Activated CD4-positive, CD25-positive, alpha-beta regulatory T cell treated with anti-CD3 and anti-CD28 coated beads, Interleukin-2, amount 50 U/mL, for 24 hours (primary cell): ENCODE results near the gene CDC73.
"Not testable (repeated sequence)": the region's sequence is repeated elsewhere in the genome, so short reads cannot be mapped to it uniquely, and the experiment has no call there.

ENCODE experiments used
- ATAC-seq, 2 donors: fragments of 150-1000 bp; cut with Tn5 transposase; one replicate each; pipeline ENCODE4 v1.10.0; 2021; ENCODE audit warnings: mild to moderate bottlenecking in 1 of 2, moderate library complexity in 1 of 2

The CDC73 gene

GRCh38 chr1:193237381-193237978 lies 115.6 kb downstream of the CDC73 start:
- no peak for ATAC-seq

- ATAC-seq: no peak
Observed at GRCh38 chr1:193240609-193241008, 118.8 kb downstream of the CDC73 start.

- peak in 1 of 2 donors; percentile 30 for ATAC-seq
Observed at GRCh38 chr1:193241132-193241827, 119.4 kb downstream of the CDC73 start.

DNA sequence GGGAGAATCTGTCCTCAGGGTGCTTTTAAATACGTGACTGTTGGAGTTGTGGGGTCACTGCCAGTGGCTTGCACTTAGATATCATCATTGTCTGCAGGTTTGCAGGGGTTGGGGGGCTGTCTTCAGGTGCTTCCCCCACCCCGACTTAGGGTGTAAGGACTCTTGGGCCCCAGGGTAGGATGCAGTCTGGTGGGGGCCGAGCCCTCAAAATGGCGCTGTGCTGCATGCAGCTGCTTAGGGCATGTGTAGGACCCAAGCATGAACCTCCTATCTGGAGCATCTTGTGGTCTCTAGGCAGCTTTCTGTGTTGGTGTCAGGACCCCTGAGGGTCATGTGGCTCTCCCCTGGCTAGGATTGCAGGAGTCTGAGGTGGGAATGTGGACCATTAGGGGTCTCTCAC lies 120.2 kb downstream of the CDC73 start:
- no peak for ATAC-seq

- no peak for ATAC-seq
Observed at GRCh38 chr1:193249187-193249586, 127.4 kb downstream of the CDC73 start.

GRCh38 chr1:193251950-193252349 lies 130.1 kb downstream of the CDC73 start:
- no peak for ATAC-seq

DNA sequence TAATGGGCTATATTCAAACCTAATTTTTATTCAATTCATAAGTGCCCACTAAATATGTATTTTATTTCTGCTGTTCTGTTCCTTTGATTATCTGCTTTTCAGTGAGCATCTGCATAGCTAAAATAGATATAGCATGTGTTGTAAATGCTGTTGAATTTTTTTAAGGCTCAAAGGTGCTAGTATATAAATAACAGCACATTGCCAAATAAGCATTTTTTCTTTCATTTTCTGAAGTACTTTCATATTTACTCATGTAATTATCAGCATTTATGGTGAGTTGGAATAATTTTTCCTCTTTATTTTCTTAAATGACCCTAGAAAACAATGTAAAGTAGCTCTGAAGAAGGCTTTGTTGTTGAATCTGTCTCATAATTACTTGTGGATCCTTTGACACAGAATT lies 134.2 kb downstream of the CDC73 start:
- no peak for ATAC-seq

DNA sequence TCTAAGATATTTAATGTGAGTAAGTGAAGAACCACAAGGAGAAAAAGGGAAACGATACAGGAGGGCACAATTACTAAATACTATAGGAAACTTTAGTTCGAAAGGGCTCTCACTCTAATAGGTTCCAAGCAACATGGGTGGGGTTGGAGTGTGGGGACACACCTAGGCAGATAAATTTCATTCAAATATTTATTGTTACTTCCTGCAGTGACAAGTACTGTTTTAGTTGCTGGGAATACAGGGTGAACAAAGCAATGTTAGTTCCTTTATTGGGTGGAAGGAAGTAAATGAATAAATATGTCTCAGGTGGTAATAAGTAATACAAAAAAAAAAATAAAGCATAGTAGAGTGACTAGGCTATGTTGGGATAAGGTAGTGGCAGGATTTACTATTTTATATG lies 137.8 kb downstream of the CDC73 start:
- no peak for ATAC-seq

DNA sequence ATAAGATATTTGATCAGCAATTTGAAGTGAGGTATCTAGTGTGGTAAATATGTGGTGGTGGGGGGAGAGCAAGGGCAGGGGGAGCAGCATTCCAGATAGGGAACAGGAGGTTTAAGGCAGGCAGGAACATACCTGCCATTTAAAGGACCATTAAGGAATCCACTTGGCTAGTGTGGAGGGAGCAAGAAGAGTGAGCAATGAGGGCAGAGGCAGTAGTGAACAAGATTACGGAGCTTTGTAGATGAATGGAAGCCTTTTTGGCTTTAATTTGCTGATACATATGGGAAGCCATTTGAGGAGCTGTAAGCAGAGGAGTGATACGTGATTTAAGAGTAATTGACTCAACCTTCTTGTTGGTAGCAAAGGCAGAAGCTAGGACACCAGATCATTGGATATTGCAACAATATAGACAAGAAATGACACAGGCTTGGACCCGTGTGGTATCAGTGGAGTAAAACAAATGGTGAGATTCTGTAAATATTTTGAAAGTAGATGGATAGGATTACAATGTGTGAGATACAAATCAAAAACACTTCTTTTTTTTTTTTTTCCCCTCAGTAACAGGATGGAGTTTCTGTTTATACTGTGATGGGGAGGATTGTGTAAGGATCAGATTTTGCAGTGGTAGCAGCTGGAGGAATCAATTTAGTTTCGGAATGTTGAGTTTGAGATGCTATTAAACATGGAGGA lies 138.4 kb downstream of the CDC73 start:
- no peak for ATAC-seq

- ATAC-seq: no peak
Observed at GRCh38 chr1:193260896-193261295, 139.1 kb downstream of the CDC73 start.

- ATAC-seq: no peak
Observed at GRCh38 chr1:193262661-193263060, 140.8 kb downstream of the CDC73 start.

GRCh38 chr1:193264313-193265065 lies 142.7 kb downstream of the CDC73 start:
- no peak for ATAC-seq

DNA sequence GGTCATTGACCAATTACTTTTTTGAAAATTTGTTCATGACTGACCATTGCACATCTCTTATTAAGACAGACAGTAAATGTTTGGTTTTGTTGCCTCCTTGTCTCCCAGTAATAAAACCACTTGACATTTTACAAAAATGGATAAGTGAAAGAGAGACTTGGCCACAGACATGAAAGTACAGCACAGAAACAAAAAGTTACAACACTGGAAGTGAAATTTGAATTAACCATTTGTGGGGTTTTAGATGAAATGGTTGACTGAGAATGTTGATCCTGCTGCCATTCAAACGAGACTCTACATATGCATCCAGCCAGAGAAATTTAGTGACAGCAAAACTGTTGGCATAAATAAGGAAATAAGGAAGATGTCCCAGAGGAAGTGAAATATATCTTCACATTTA lies 143.9 kb downstream of the CDC73 start:
- no peak for ATAC-seq

- ATAC-seq: not testable (repeated sequence)
Observed at GRCh38 chr1:193266794-193267193, 145.0 kb downstream of the CDC73 start.

- ATAC-seq: no peak
Observed at GRCh38 chr1:193270996-193271395, 149.2 kb downstream of the CDC73 start.

DNA sequence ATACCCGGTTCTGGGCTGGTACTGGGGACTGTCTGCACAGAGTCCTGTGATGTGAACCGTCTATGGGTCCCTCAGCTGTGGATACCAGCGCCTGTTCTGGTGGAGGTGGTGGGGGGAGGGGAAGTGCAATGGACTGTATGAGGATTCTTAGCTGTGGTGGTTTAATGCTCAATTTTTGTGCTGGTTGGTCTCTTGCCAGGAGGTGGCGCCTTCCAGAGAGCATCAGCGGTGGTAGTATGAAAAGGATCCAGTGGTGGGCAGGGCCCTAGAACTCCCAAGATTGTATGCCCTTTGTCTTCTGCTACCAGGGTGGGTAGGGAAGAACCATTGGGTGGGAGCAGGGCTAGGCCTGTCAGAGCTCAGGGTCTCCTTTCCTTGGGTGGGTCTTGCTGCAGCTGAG lies 153.9 kb downstream of the CDC73 start:
- no peak for ATAC-seq

- no peak for ATAC-seq
Observed at GRCh38 chr1:193278968-193279367, 157.1 kb downstream of the CDC73 start.

- ATAC-seq: no peak
Observed at GRCh38 chr1:193281894-193282293, 160.1 kb downstream of the CDC73 start.

DNA sequence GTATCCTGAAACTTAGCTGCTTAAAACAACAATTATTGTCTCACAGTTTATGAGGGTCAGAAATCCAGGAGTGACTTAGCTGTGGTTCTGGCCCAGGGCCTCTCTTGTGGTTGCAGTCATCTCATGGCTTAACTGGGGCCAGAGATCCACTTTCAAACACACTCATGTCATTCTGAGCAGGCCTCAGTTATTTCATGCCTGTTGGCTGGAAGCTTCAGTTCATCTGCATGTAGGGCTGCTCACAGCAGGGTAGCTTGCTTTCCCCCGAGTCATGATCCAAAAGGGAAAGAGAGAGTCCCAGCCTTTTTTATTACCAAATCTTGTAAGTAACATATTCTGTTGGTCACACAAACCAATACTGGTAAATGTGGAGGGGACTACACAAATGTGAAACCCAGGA lies 161.2 kb downstream of the CDC73 start:
- no peak for ATAC-seq

DNA sequence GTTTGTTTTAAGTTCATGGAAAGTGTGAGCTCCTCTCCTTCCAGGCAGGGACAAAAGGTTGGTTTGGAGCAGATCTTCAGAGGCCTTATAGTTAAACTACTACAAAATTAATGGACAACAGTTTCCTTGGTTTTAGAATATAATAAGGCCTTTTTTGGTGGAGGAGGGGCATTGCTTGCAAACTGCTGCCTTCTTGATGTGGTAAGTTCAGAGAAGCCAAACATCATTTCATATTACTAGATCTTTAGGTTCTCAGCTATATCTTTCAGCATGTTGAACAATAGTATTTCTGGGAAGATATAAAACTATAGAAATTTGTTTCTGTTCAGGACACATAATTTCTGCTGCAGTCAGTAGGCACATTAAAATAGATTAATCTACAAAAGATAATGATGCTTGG lies 162.4 kb downstream of the CDC73 start:
- no peak for ATAC-seq

DNA sequence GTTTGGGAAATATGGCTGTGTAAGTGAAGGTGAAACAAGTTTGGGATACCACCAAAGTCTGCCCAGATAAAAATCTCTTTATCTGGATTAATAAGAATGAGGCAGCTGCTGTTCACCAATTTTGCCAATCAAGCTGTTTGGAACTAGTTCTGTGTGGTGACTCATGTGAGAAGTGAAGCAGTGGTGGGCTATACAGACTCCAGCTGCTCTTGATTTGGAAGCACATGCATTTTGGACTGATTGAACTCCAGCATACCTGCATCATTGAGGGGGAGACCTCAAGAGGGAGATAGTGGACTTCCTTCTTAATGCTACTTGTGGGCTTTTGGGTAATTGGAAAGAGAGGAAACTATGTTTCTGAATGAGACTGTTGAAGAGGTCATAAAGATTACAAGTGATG lies 163.8 kb downstream of the CDC73 start:
- no peak for ATAC-seq

GRCh38 chr1:193288548-193289080 lies 166.8 kb downstream of the CDC73 start:
- not testable (repeated sequence) for ATAC-seq

- ATAC-seq: no peak
Observed at GRCh38 chr1:193293726-193294125, 171.9 kb downstream of the CDC73 start.
